OCI-LY7 (cell line): ENCODE results near the gene TMPRSS15.

Experiments used
- CTCF ChIP-seq: fragments of 200-600 bp; sonication (generic); conservative IDR thresholded peaks from 2 replicates; pipeline ENCODE4 v1.5.1; 2014; ENCODE audit warnings: mild to moderate bottlenecking, antibody characterized with exemption, low read length, moderate library complexity, mixed read lengths
- EZH2phosphoT487 ChIP-seq: fragments of 200-600 bp; sonication (generic); IDR thresholded peaks from 2 replicates; pipeline ENCODE4 v1.6.1; 2018; ENCODE audit warnings: low read depth, borderline replicate concordance, mild to moderate bottlenecking, mixed run types, antibody characterized with exemption, low read length, moderate library complexity, mixed read lengths

- no peak for TF ChIP-seq CTCF
- no peak for TF ChIP-seq EZH2phosphoT487
These were observed 20.7 kb upstream of the TMPRSS15 start for GRCh38 chr21:18424276-18424675.
